Measurements from ENCODE around the gene KYNU. TPM values are rescaled to one million over a fixed set of nuclear protein-coding genes. Genes with fewer than 3 reads are reported as not detected.
"Not testable (repeated sequence)": the region's sequence is repeated elsewhere in the genome, so short reads cannot be mapped to it uniquely, and the experiment has no call there.

KYNU gene
- total RNA-seq, 4 donors from 2014 or later, result 2.3 to 39.4 (median 19.2) TPM

- DNase-seq, result no peak
- intact Hi-C loops (cut with DNase I), result no loop called here
- WGBS, 2 donors, result 44 to 45% methylated on average over 1 of the region's 1 CpG
Measured at GRCh38 chr2:143070704-143071103, 193.2 kb downstream of the KYNU start.

DNA sequence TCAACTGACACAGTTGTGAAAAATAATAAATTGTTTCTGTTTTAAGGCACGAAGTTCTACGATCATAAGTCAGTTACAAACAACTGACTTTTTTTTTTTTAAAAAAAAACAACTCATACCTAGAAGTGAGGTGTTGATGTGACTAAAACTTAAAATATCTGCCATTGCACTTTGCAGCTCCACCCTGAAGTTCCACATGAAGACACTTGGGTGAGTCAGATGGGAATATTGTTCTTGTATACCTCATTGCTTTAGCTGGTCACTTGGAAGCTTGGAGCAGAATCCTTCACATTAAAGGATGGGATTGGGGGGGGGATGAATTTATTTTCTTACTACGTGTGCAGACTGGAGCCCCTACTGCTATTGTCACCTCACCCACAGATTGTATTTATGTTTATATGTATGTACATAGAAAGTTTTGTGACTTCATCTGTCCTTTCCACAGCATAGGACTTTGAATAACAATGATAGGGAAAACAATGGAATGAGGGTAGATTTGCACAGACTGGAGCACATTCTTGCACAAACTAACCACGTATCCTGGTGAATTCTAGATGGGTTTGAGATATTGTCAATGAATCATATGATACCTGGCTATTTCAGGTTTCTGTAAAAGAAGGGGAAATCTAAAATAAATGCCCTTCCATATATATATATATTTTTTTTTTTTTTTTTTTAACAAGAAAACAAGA, 193.9 kb downstream of the KYNU start:
- 63 to 64% methylated on average over 4 of the region's 4 CpGs for WGBS, 2 donors
- H3K9me3 ChIP-seq, result no peaks in the 10 kb centered on the region
- H3K27me3 ChIP-seq, result no peaks in the 10 kb centered on the region
- intact Hi-C loops (cut with DNase I), result no loop called here
- DNase-seq, result no peak
- no peak overlapping the region for H3K27ac ChIP-seq
- H3K4me3 ChIP-seq, result no peak overlapping the region
- no peaks in the 10 kb centered on the region for H3K36me3 ChIP-seq
- no peaks in the 10 kb centered on the region for H3K4me1 ChIP-seq
- TF ChIP-seq, protein P1, sequence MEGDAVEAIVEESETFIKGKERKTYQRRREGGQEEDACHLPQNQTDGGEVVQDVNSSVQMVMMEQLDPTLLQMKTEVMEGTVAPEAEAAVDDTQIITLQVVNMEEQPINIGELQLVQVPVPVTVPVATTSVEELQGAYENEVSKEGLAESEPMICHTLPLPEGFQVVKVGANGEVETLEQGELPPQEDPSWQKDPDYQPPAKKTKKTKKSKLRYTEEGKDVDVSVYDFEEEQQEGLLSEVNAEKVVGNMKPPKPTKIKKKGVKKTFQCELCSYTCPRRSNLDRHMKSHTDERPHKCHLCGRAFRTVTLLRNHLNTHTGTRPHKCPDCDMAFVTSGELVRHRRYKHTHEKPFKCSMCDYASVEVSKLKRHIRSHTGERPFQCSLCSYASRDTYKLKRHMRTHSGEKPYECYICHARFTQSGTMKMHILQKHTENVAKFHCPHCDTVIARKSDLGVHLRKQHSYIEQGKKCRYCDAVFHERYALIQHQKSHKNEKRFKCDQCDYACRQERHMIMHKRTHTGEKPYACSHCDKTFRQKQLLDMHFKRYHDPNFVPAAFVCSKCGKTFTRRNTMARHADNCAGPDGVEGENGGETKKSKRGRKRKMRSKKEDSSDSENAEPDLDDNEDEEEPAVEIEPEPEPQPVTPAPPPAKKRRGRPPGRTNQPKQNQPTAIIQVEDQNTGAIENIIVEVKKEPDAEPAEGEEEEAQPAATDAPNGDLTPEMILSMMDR (IDR thresholded peaks at IDR 0.05), result no peak
- TF ChIP-seq POLR2A (IDR thresholded peaks at IDR 0.05), result no peak

More at GRCh38 chr2:143070704-143071103, 193.2 kb downstream of the KYNU start:
- Histone ChIP-seq H3K4me1 (no peaks in the 10 kb centered on the region), H3K9me3 (no peaks in the 10 kb centered on the region), H3K36me3 (no peaks in the 10 kb centered on the region), H3K4me3 (no peak overlapping the region), H3K27me3 (no peaks in the 10 kb centered on the region), H3K27ac (no peak overlapping the region)
- TF ChIP-seq, protein P1 (IDR thresholded peaks at IDR 0.05), result no peak
- TF ChIP-seq POLR2A (IDR thresholded peaks at IDR 0.05), result no peak

DNA sequence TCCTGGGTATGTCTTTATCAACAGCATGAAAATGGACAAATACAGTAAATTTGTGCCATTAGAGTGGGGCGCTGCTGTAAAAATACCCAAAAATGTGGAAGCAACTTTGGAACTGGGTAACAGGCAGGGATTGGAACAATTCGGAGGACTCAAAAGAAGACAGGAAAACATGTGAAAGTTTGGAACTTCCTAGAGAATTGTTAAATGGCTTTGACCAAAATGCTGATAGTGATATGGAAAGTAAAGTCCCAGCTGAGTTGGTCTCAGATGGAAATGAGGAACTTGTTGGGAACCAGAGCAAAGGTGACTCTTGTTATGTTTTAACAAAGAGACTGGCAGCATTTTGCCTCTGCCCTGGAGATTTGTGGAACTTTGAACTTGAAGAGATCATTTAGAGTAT, 197.4 kb downstream of the KYNU start:
- H3K27ac ChIP-seq; DNase-seq; H3K4me3 ChIP-seq; H3K36me3 ChIP-seq; intact Hi-C loops (cut with DNase I); H3K27me3 ChIP-seq; H3K9me3 ChIP-seq; H3K4me1 ChIP-seq: not testable (repeated sequence)
- 79 to 95% methylated on average over 2 of the region's 2 CpGs for WGBS, 2 donors

- no peaks in the 10 kb centered on the region for H3K27me3 ChIP-seq
- no peaks in the 10 kb centered on the region for H3K9me3 ChIP-seq
- H3K4me1 ChIP-seq, result no peaks in the 10 kb centered on the region
- TF ChIP-seq POLR2A (IDR thresholded peaks at IDR 0.05), result no peak
- TF ChIP-seq, protein P1 (IDR thresholded peaks at IDR 0.05), result no peak
- DNase-seq, result no peak
- no peak overlapping the region for H3K4me3 ChIP-seq
- H3K27ac ChIP-seq, result no peak overlapping the region
- 82% methylated on average over 1 of the region's 1 CpG; no CpG with 5 or more reads in 1 of the 2 donors for WGBS, 2 donors
- intact Hi-C loops (cut with DNase I), result no loop called here
- no peaks in the 10 kb centered on the region for H3K36me3 ChIP-seq
Measured at GRCh38 chr2:143075711-143076110, 198.2 kb downstream of the KYNU start.

- DNase-seq, result no peak
- no peaks in the 10 kb centered on the region for H3K36me3 ChIP-seq
- TF ChIP-seq POLR2A (IDR thresholded peaks at IDR 0.05), result no peak
- TF ChIP-seq, protein P1 (IDR thresholded peaks at IDR 0.05), result no peak
- H3K9me3 ChIP-seq, result no peaks in the 10 kb centered on the region
- H3K27me3 ChIP-seq, result no peaks in the 10 kb centered on the region
- no peak overlapping the region for H3K27ac ChIP-seq
- H3K4me3 ChIP-seq, result no peak overlapping the region
- intact Hi-C loops (cut with DNase I), result no loop called here
- no peaks in the 10 kb centered on the region for H3K4me1 ChIP-seq
Measured at GRCh38 chr2:143078104-143078503, 200.6 kb downstream of the KYNU start.

GRCh38 chr2:143081616-143082015, 204.2 kb downstream of the KYNU start:
- WGBS, 2 donors, result 67 to 85% methylated on average over 1 of the region's 1 CpG
- H3K36me3 ChIP-seq, result no peaks in the 10 kb centered on the region
- no peaks in the 10 kb centered on the region for H3K27me3 ChIP-seq
- DNase-seq, result no peak
- no peaks in the 10 kb centered on the region for H3K4me1 ChIP-seq
- intact Hi-C loops (cut with DNase I), result no loop called here
- TF ChIP-seq, protein P1 (IDR thresholded peaks at IDR 0.05), result no peak
- no peak for TF ChIP-seq POLR2A (IDR thresholded peaks at IDR 0.05)
- no peak overlapping the region for H3K4me3 ChIP-seq
- no peaks in the 10 kb centered on the region for H3K9me3 ChIP-seq
- no peak overlapping the region for H3K27ac ChIP-seq

Measured in esophagus squamous epithelium (tissue), 5 donors.